Caco-2 (cell line): ENCODE results near the gene TMEM242. TPM values are rescaled to one million over a fixed set of nuclear protein-coding genes. Genes with fewer than 3 reads are reported as not detected.

Source experiments
- BruUV-seq: library from RNA; stranded (reverse); fragments of 400-500 nt; replicated peaks from 2 replicates; lab custom pipeline; 2021; lab: Mats Ljungman, UMichigan
- CTCF ChIA-PET: fragments of 300-600 bp; sonication (Branson Sonifier 250); formaldehyde crosslinking; loops from one replicate; lab custom pipeline; 2022; ENCODE audit warnings: antibody characterized with exemption; lab: Charles Lee
- POLR2A ChIA-PET: fragments of 300-600 bp; sonication (Branson Sonifier 250); formaldehyde crosslinking; loops from one replicate; lab custom pipeline; 2022; ENCODE audit warnings: antibody characterized with exemption; lab: Charles Lee
- DNase-seq, 2 experiments: peaks; one replicate each; pipeline versions ENCODE4 v3.0.0 to v3.0.0-alpha.2; 2020 to 2022
- H3K27me3 ChIP-seq: replicated peaks from 2 replicates; pipeline ENCODE4 v1.6.0; 2011; ENCODE audit warnings: low read length; ENCODE audit not compliant: control insufficient read depth, insufficient read depth
- H3K36me3 ChIP-seq: 2 replicates; pipeline ENCODE4 v1.5.1; 2011; ENCODE audit warnings: low read length; ENCODE audit not compliant: control insufficient read depth, insufficient read depth
- H3K4me1 ChIP-seq: fragments of 250-450 bp; sonication (Bioruptor Pico); 2 replicates; pipeline ENCODE4 v1.5.1; 2020; ENCODE audit warnings: mild to moderate bottlenecking
- H3K4me3 ChIP-seq: 2 replicates; pipeline ENCODE4 v1.5.1; 2011; ENCODE audit warnings: low read depth, mild to moderate bottlenecking, control low read depth, low read length
- H3K9me3 ChIP-seq: fragments of 250-450 bp; sonication (Bioruptor Pico); 2 replicates; pipeline ENCODE4 v1.5.1; 2020; ENCODE audit warnings: mild to moderate bottlenecking, moderate library complexity
- H3K27ac Mint-ChIP-seq: one replicate; pipeline ENCODE4 v1.8.0; 2022; ENCODE audit warnings: mixed read lengths; ENCODE audit not compliant: unreplicated experiment
- H3K27me3 Mint-ChIP-seq: one replicate; pipeline ENCODE4 v1.8.0; 2022; ENCODE audit warnings: mixed read lengths; ENCODE audit not compliant: insufficient read depth, unreplicated experiment
- H3K36me3 Mint-ChIP-seq: one replicate; pipeline ENCODE4 v1.8.0; 2022; ENCODE audit warnings: mild to moderate bottlenecking, mixed read lengths; ENCODE audit not compliant: insufficient read depth, unreplicated experiment
- H3K4me1 Mint-ChIP-seq: one replicate; pipeline ENCODE4 v1.8.0; 2022; ENCODE audit warnings: low read depth, mixed read lengths; ENCODE audit not compliant: unreplicated experiment
- H3K4me3 Mint-ChIP-seq: one replicate; pipeline ENCODE4 v1.8.0; 2022; ENCODE audit warnings: mild to moderate bottlenecking, moderate library complexity, mixed read lengths; ENCODE audit not compliant: unreplicated experiment
- H3K9me3 Mint-ChIP-seq: one replicate; pipeline ENCODE4 v1.8.0; 2022; ENCODE audit warnings: mixed read lengths; ENCODE audit not compliant: unreplicated experiment
- intact Hi-C: fragments of 100-400 bp; cut with micrococcal nuclease; formaldehyde crosslinking; loops from one replicate; pipeline ENCODE4 v1.10.0; 2022; ENCODE audit not compliant: unreplicated experiment
- total RNA-seq: library from RNA; stranded (reverse); gene quantifications from 2 replicates; pipeline ENCODE4 v1.2.3, GENCODE V29; 2022
- TF ChIP-seq, protein P1 (sequence below), 2 experiments: fragments of 200-600 bp in 1 of 2; IDR thresholded peaks; 1 replicate in 1 of 2; 2 replicates in 1 of 2; pipeline versions ENCODE4 v1.5.1 to v1.8.0; 2011 to 2022; ENCODE audit warnings: antibody characterized with exemption in 1 of 2, control low read depth in 1 of 2, inconsistent platforms in 1 of 2, low read depth in 1 of 2, low read length in 1 of 2, mild to moderate bottlenecking in 1 of 2, moderate library complexity in 1 of 2; ENCODE audit not compliant: insufficient read depth in 1 of 2, severe bottlenecking in 1 of 2, unreplicated experiment in 1 of 2

Gene TMEM242
- total RNA-seq, 1 experiment from 2014 or later, result 12.1 TPM

DNA sequence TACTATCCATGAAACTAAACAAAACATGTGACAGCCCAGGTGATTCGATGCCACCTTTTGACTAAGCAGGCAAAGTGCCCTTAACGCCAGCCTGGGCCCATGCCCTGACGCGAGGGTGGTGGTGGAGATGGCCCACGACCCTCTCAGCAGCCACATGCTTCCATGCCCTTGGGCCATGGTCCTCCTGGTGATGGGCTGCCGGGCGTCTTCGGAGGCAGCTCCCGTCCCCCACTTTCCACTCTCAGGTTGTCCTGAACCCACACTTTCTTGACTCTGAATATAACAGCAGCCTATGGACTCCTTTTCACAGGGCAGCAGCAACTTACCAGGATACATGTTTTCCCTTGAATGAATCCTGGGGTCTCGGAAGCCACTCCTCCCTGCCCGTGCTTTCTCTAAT lies 33.6 kb downstream of the TMEM242 start:
- Mint-ChIP-seq H3K27me3 (no peaks in the 10 kb centered on the region), H3K9me3 (no peaks in the 10 kb centered on the region), H3K27ac (no peak overlapping the region), H3K36me3 (peaks cover 8% of the 10 kb centered on the region), H3K4me3 (no peak overlapping the region), H3K4me1 (no peaks in the 10 kb centered on the region)
- intact Hi-C loops, result no loop called here
- ChIA-PET POLR2A (no interaction called here), CTCF (no interaction called here)
- H3K9me3 ChIP-seq, result no peaks in the 10 kb centered on the region
- no peak overlapping the region for H3K4me3 ChIP-seq
- DNase-seq, result no peak
- H3K27me3 ChIP-seq, result no peaks in the 10 kb centered on the region
- no peaks in the 10 kb centered on the region for H3K4me1 ChIP-seq
- TF ChIP-seq, protein P1, sequence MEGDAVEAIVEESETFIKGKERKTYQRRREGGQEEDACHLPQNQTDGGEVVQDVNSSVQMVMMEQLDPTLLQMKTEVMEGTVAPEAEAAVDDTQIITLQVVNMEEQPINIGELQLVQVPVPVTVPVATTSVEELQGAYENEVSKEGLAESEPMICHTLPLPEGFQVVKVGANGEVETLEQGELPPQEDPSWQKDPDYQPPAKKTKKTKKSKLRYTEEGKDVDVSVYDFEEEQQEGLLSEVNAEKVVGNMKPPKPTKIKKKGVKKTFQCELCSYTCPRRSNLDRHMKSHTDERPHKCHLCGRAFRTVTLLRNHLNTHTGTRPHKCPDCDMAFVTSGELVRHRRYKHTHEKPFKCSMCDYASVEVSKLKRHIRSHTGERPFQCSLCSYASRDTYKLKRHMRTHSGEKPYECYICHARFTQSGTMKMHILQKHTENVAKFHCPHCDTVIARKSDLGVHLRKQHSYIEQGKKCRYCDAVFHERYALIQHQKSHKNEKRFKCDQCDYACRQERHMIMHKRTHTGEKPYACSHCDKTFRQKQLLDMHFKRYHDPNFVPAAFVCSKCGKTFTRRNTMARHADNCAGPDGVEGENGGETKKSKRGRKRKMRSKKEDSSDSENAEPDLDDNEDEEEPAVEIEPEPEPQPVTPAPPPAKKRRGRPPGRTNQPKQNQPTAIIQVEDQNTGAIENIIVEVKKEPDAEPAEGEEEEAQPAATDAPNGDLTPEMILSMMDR (IDR thresholded peaks at IDR 0.05; ENCODE audit: insufficient read depth in 1 of 2, low read depth in 1 of 2, low read length in 1 of 2, severe bottlenecking in 1 of 2, unreplicated experiment in 1 of 2), result no peak
- no peaks in the 10 kb centered on the region; the same call in 1 of the 2 replicates for H3K36me3 ChIP-seq
- no TSS peak for BruUV-seq

DNA sequence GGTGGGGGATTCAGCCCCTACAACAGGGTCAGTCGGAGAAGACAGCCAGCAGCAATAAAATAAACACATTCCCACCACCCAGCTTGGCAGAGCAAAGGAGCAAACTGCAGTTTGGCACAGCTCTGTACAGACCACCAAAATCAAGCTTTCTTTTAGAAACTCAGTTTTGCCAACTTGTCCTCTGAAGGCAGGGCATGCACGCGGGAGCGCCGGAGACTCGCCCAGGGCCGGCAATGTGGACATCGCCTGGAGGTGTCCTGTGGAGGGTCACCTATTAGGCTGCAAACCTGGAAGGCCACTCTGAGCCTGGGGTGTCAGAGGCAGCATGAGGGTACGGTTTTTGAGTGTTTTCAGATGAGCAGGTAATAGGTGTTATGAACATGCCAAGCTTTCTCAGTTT lies 34.7 kb downstream of the TMEM242 start:
- Histone ChIP-seq H3K4me3 (no peak overlapping the region), H3K36me3 (no peaks in the 10 kb centered on the region; the same call in 1 of the 2 replicates), H3K4me1 (no peaks in the 10 kb centered on the region), H3K9me3 (no peaks in the 10 kb centered on the region), H3K27me3 (no peaks in the 10 kb centered on the region)
- Mint-ChIP-seq H3K27ac (no peak overlapping the region), H3K9me3 (no peaks in the 10 kb centered on the region), H3K4me3 (no peak overlapping the region), H3K36me3 (peaks cover 15% of the 10 kb centered on the region), H3K4me1 (no peaks in the 10 kb centered on the region), H3K27me3 (no peaks in the 10 kb centered on the region)
- CTCF ChIA-PET, result no interaction called here
- POLR2A ChIA-PET, result interaction anchor here (0.6 kb wide), 1 partner anchor 43 kb away, joined by 4 read pairs; no protein-coding TSS in a partner anchor
- no TSS peak for BruUV-seq
- TF ChIP-seq, protein P1 (IDR thresholded peaks at IDR 0.05; ENCODE audit: insufficient read depth in 1 of 2, low read depth in 1 of 2, low read length in 1 of 2, severe bottlenecking in 1 of 2, unreplicated experiment in 1 of 2), result no peak
- no peak for DNase-seq
- intact Hi-C loops, result no loop called here

GRCh38 chr6:157287923-157288322 lies 35.4 kb downstream of the TMEM242 start:
- Histone ChIP-seq H3K9me3 (no peaks in the 10 kb centered on the region), H3K4me3 (no peak overlapping the region), H3K36me3 (no peaks in the 10 kb centered on the region; the same call in 1 of the 2 replicates), H3K4me1 (no peaks in the 10 kb centered on the region), H3K27me3 (no peaks in the 10 kb centered on the region)
- TF ChIP-seq, protein P1 (IDR thresholded peaks at IDR 0.05; ENCODE audit: insufficient read depth in 1 of 2, low read depth in 1 of 2, low read length in 1 of 2, severe bottlenecking in 1 of 2, unreplicated experiment in 1 of 2), result no peak
- no peak overlapping the region for H3K27ac Mint-ChIP-seq
- BruUV-seq, result no TSS peak
- no peak for DNase-seq
- ChIA-PET CTCF (no interaction called here), POLR2A (no interaction called here)
- no peaks in the 10 kb centered on the region for H3K4me1 Mint-ChIP-seq
- H3K27me3 Mint-ChIP-seq, result no peaks in the 10 kb centered on the region
- H3K9me3 Mint-ChIP-seq, result no peaks in the 10 kb centered on the region
- H3K4me3 Mint-ChIP-seq, result no peak overlapping the region
- intact Hi-C loops, result no loop called here
- H3K36me3 Mint-ChIP-seq, result peaks cover 16% of the 10 kb centered on the region
